MM.1S (cell line): ENCODE data around the gene SYNE4.

Experiments used
- EZH2 ChIP-seq: fragments of 300-600 bp; sonication (generic); optimal IDR thresholded peaks from 2 replicates; pipeline ENCODE3; 2017; ENCODE audit warnings: low read depth, mild to moderate bottlenecking, antibody characterized with exemption, low read length, mixed read lengths
- EZH2phosphoT487 ChIP-seq: fragments of 300-600 bp; sonication (generic); IDR thresholded peaks from 2 replicates; pipeline ENCODE4 v1.6.1; 2018; ENCODE audit warnings: antibody characterized with exemption, low read length
- TF ChIP-seq, protein P1 (sequence below): fragments of 300-600 bp; sonication (generic); IDR thresholded peaks from 2 replicates; pipeline ENCODE4 v1.5.1; 2016; ENCODE audit warnings: antibody characterized with exemption, low read length, mixed read lengths

DNA sequence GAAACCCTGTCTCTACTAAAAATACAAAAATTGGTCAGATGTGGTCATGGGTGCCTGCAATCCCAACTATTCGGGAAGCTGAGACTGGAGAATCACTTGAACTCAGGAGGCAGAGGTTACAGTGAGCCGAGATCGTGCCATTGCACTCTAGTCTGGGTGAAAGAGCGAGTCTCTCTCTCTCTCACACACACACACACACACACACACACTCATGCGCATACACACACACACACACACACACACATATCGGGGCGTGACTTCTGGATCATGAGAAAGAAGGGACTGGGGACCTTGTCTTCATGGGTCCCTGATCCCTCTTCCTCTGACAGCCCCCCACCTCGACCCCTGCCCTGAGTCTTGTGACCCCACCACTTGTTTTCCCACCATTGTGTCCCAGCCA, 25.4 kb downstream of the SYNE4 start:
- TF ChIP-seq, protein P1, sequence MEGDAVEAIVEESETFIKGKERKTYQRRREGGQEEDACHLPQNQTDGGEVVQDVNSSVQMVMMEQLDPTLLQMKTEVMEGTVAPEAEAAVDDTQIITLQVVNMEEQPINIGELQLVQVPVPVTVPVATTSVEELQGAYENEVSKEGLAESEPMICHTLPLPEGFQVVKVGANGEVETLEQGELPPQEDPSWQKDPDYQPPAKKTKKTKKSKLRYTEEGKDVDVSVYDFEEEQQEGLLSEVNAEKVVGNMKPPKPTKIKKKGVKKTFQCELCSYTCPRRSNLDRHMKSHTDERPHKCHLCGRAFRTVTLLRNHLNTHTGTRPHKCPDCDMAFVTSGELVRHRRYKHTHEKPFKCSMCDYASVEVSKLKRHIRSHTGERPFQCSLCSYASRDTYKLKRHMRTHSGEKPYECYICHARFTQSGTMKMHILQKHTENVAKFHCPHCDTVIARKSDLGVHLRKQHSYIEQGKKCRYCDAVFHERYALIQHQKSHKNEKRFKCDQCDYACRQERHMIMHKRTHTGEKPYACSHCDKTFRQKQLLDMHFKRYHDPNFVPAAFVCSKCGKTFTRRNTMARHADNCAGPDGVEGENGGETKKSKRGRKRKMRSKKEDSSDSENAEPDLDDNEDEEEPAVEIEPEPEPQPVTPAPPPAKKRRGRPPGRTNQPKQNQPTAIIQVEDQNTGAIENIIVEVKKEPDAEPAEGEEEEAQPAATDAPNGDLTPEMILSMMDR = no peak
- no peak for TF ChIP-seq EZH2
- no peak for TF ChIP-seq EZH2phosphoT487
